Measurements from ENCODE around the gene CDKAL1. TPM values are rescaled to one million over a fixed set of nuclear protein-coding genes. Genes with fewer than 3 reads are reported as not detected.

CDKAL1 gene
- total and polyA plus RNA-seq, 10 donors: 4.8 to 26.9 (median 20.1) TPM

- no peak overlapping the region for H3K27ac ChIP-seq
- H3K27me3 ChIP-seq (replicated peaks in 1 of 7): no peaks in the 10 kb centered on the region
- 79 to 92% (median 90%) methylated on average over 3 of the region's 3 CpGs for WGBS, 5 donors
- H3K9me3 ChIP-seq: no peaks in the 10 kb centered on the region
- H3K36me3 ChIP-seq: no peaks in the 10 kb centered on the region
- intact Hi-C loops (cut with DNase I; ENCODE audit: low total_unique reads): no loop called here
- no peak overlapping the region for H3K4me3 ChIP-seq
- no peak for DNase-seq
- TF ChIP-seq CTCF (IDR thresholded peaks at IDR 0.05 in 8 of 11, conservative IDR thresholded peaks at IDR 0.05 in 3 of 11): no peak
- TF ChIP-seq POLR2A (IDR thresholded peaks at IDR 0.05): no peak
- no peak for TF ChIP-seq POLR2AphosphoS5 (IDR thresholded peaks at IDR 0.05)
- peaks cover 0 to 4% (median 0%) of the 10 kb centered on the region in 6 donors for H3K4me1 ChIP-seq
Observed at GRCh38 chr6:21034345-21034744, 500.1 kb downstream of the CDKAL1 start.

- Histone ChIP-seq H3K27ac (no peak overlapping the region), H3K36me3 (no peaks in the 10 kb centered on the region), H3K27me3 (replicated peaks in 1 of 7) (no peaks in the 10 kb centered on the region), H3K4me1 (peaks cover 0 to 4% (median 0%) of the 10 kb centered on the region in 6 donors), H3K9me3 (no peaks in the 10 kb centered on the region), H3K4me3 (no peak overlapping the region)
- intact Hi-C loops (cut with DNase I; ENCODE audit: low total_unique reads): no loop called here
- 81 to 95% (median 86%) methylated on average over 1 of the region's 1 CpG for WGBS, 5 donors
- DNase-seq: no peak
- no peak for TF ChIP-seq POLR2AphosphoS5 (IDR thresholded peaks at IDR 0.05)
- TF ChIP-seq POLR2A (IDR thresholded peaks at IDR 0.05): no peak
- TF ChIP-seq CTCF (IDR thresholded peaks at IDR 0.05 in 8 of 11, conservative IDR thresholded peaks at IDR 0.05 in 3 of 11): no peak
Observed at GRCh38 chr6:21037453-21037852, 503.2 kb downstream of the CDKAL1 start.

GRCh38 chr6:21039926-21040325 is 505.7 kb downstream of the CDKAL1 start:
- DNase-seq: no peak
- intact Hi-C loops (cut with DNase I; ENCODE audit: low total_unique reads): no loop called here
- peaks cover 0 to 4% (median 0%) of the 10 kb centered on the region in 6 donors for H3K4me1 ChIP-seq
- no peaks in the 10 kb centered on the region for H3K9me3 ChIP-seq
- 95 to 97% (median 95%) methylated on average over 7 of the region's 7 CpGs for WGBS, 5 donors
- H3K27me3 ChIP-seq (replicated peaks in 1 of 7): no peaks in the 10 kb centered on the region
- H3K36me3 ChIP-seq: no peaks in the 10 kb centered on the region
- H3K27ac ChIP-seq: no peak overlapping the region
- TF ChIP-seq POLR2AphosphoS5 (IDR thresholded peaks at IDR 0.05) (no peak), CTCF (IDR thresholded peaks at IDR 0.05 in 8 of 11, conservative IDR thresholded peaks at IDR 0.05 in 3 of 11) (no peak), POLR2A (IDR thresholded peaks at IDR 0.05) (no peak)
- no peak overlapping the region for H3K4me3 ChIP-seq

GRCh38 chr6:21045135-21045700 is 511.0 kb downstream of the CDKAL1 start:
- Histone ChIP-seq H3K4me1 (no peaks in the 10 kb centered on the region), H3K36me3 (no peaks in the 10 kb centered on the region), H3K27ac (no peak overlapping the region), H3K27me3 (replicated peaks in 1 of 7) (no peaks in the 10 kb centered on the region), H3K4me3 (no peak overlapping the region), H3K9me3 (no peaks in the 10 kb centered on the region)
- intact Hi-C loops (cut with DNase I; ENCODE audit: low total_unique reads): no loop called here
- WGBS, 5 donors: 97 to 98% (median 98%) methylated on average over 5 of the region's 5 CpGs
- no peak for TF ChIP-seq POLR2A (IDR thresholded peaks at IDR 0.05)
- TF ChIP-seq CTCF (IDR thresholded peaks at IDR 0.05 in 8 of 11, conservative IDR thresholded peaks at IDR 0.05 in 3 of 11): no peak
- TF ChIP-seq POLR2AphosphoS5 (IDR thresholded peaks at IDR 0.05): no peak
- DNase-seq: no peak

Measured in spleen (tissue), 11 donors.